Measurements from ENCODE around the gene OPN1MW3.
"Not testable (repeated sequence)": the region's sequence is repeated elsewhere in the genome, so short reads cannot be mapped to it uniquely, and the experiment has no call there.

Gene OPN1MW3

GRCh38 chrX:154257282-154257681 is at the start of gene OPN1MW3:
Gene OPN1MW3 (plus strand): TSS chrX:154257582. CDS start chrX:154257620, 38 bp downstream.
- DNase-seq (ENCODE audit: low spot score): not testable (repeated sequence)

GRCh38 chrX:154209670-154210418 is 47.5 kb upstream of the OPN1MW3 start:
- DNase-seq (ENCODE audit: low spot score): not testable (repeated sequence)

- DNase-seq (ENCODE audit: low spot score): not testable (repeated sequence)
Measured at GRCh38 chrX:154211057-154211456, 46.3 kb upstream of the OPN1MW3 start.

- DNase-seq (ENCODE audit: low spot score): not testable (repeated sequence)
Measured at GRCh38 chrX:154211499-154211898, 45.9 kb upstream of the OPN1MW3 start.

GRCh38 chrX:154219456-154219855 is 37.9 kb upstream of the OPN1MW3 start, which contains the start of gene OPN1MW2:
Gene OPN1MW2 (plus strand): TSS chrX:154219756. CDS start chrX:154219816, 60 bp downstream.
- DNase-seq (ENCODE audit: low spot score): not testable (repeated sequence)

- not testable (repeated sequence) for DNase-seq (ENCODE audit: low spot score)
Measured at GRCh38 chrX:154225292-154225691, 32.1 kb upstream of the OPN1MW3 start.

GRCh38 chrX:154226706-154227105 is 30.7 kb upstream of the OPN1MW3 start:
- DNase-seq (ENCODE audit: low spot score): not testable (repeated sequence)

GRCh38 chrX:154231443-154231842 is 25.9 kb upstream of the OPN1MW3 start:
- not testable (repeated sequence) for DNase-seq (ENCODE audit: low spot score)

GRCh38 chrX:154233620-154234019 is 23.8 kb upstream of the OPN1MW3 start:
- not testable (repeated sequence) for DNase-seq (ENCODE audit: low spot score)

- DNase-seq (ENCODE audit: low spot score): not testable (repeated sequence)
Measured at GRCh38 chrX:154238939-154239559, 18.3 kb upstream of the OPN1MW3 start.

- not testable (repeated sequence) for DNase-seq (ENCODE audit: low spot score)
Measured at GRCh38 chrX:154239982-154240503, 17.3 kb upstream of the OPN1MW3 start.

GRCh38 chrX:154247377-154248045 is 9.9 kb upstream of the OPN1MW3 start:
- DNase-seq (ENCODE audit: low spot score): not testable (repeated sequence)

GRCh38 chrX:154248076-154248475 is 9.3 kb upstream of the OPN1MW3 start:
- not testable (repeated sequence) for DNase-seq (ENCODE audit: low spot score)

- DNase-seq (ENCODE audit: low spot score): not testable (repeated sequence)
Measured at GRCh38 chrX:154258711-154259110, 1.3 kb downstream of the OPN1MW3 start.

- not testable (repeated sequence) for DNase-seq (ENCODE audit: low spot score)
Measured at GRCh38 chrX:154263072-154263471, 5.7 kb downstream of the OPN1MW3 start.

GRCh38 chrX:154269245-154269644 is 11.9 kb downstream of the OPN1MW3 start:
- not testable (repeated sequence) for DNase-seq (ENCODE audit: low spot score)

- not testable (repeated sequence) for DNase-seq (ENCODE audit: low spot score)
Measured at GRCh38 chrX:154284489-154285338, 27.3 kb downstream of the OPN1MW3 start.

- DNase-seq (ENCODE audit: low spot score): not testable (repeated sequence)
Measured at GRCh38 chrX:154286406-154286805, 29.0 kb downstream of the OPN1MW3 start.
